Measurements from ENCODE around the gene HDHD3.

HDHD3 gene

GRCh38 chr9:113393281-113393680, 16.5 kb upstream of the HDHD3 start:
- DNase-seq (ENCODE audit: low read depth, low spot score): no peak
- no peak overlapping the region for H3K4me3 ChIP-seq (ENCODE audit: low read depth, low read length)
- CTCF ChIA-PET: interaction anchor here (0.6 to 4.3 kb wide), 4 partner anchors 8 to 88 kb away, joined by 3 to 28 read pairs (median 6); partner anchors contain the start of gene ALAD
- TF ChIP-seq CTCF (IDR thresholded peaks at IDR 0.05; ENCODE audit: insufficient read depth, low read length, missing control alignments): no peak
- POLR2A ChIA-PET: no interaction called here

GRCh38 chr9:113391917-113392316, 15.1 kb upstream of the HDHD3 start:
- no peak overlapping the region for H3K4me3 ChIP-seq (ENCODE audit: low read depth, low read length)
- TF ChIP-seq CTCF (IDR thresholded peaks at IDR 0.05; ENCODE audit: insufficient read depth, low read length, missing control alignments): no peak
- CTCF ChIA-PET: interaction anchor here (4.3 kb wide), 1 partner anchor 9 kb away, joined by 28 read pairs; the partner anchor contains the start of gene ALAD
- no peak for DNase-seq (ENCODE audit: low read depth, low spot score)
- POLR2A ChIA-PET: interaction anchor here (0.5 to 0.6 kb wide), 2 partner anchors 18 to 52 kb away, joined by 3 to 5 read pairs; partner anchors contain the start of genes C9orf43, POLE3 and WDR31

GRCh38 chr9:113390192-113390960, 13.6 kb upstream of the HDHD3 start:
- ChIA-PET CTCF (interaction anchor here (0.6 to 4.3 kb wide), 3 partner anchors 11 to 77 kb away, joined by 3 to 28 read pairs (median 4); partner anchors contain the start of gene ALAD), POLR2A (no interaction called here)
- H3K4me3 ChIP-seq (ENCODE audit: low read depth, low read length): no peak overlapping the region
- no peak for TF ChIP-seq CTCF (IDR thresholded peaks at IDR 0.05; ENCODE audit: insufficient read depth, low read length, missing control alignments)
- no peak for DNase-seq (ENCODE audit: low read depth, low spot score)

GRCh38 chr9:113389451-113389850, 12.7 kb upstream of the HDHD3 start:
- no peak for TF ChIP-seq CTCF (IDR thresholded peaks at IDR 0.05; ENCODE audit: insufficient read depth, low read length, missing control alignments)
- POLR2A ChIA-PET: no interaction called here
- no peak overlapping the region for H3K4me3 ChIP-seq (ENCODE audit: low read depth, low read length)
- CTCF ChIA-PET: interaction anchor here (1.0 kb wide), 1 partner anchor 13 kb away, joined by 4 read pairs; no protein-coding TSS in a partner anchor
- DNase-seq (ENCODE audit: low read depth, low spot score): no peak

GRCh38 chr9:113388833-113389232, 12.0 kb upstream of the HDHD3 start:
- TF ChIP-seq CTCF (IDR thresholded peaks at IDR 0.05; ENCODE audit: insufficient read depth, low read length, missing control alignments): no peak
- DNase-seq (ENCODE audit: low read depth, low spot score): no peak
- no peak overlapping the region for H3K4me3 ChIP-seq (ENCODE audit: low read depth, low read length)
- POLR2A ChIA-PET: no interaction called here
- CTCF ChIA-PET: interaction anchor here (0.6 kb wide), 1 partner anchor 10 kb away, joined by 3 read pairs; no protein-coding TSS in a partner anchor

- TF ChIP-seq CTCF (IDR thresholded peaks at IDR 0.05; ENCODE audit: insufficient read depth, low read length, missing control alignments): no peak
- no peak overlapping the region for H3K4me3 ChIP-seq (ENCODE audit: low read depth, low read length)
- POLR2A ChIA-PET: no interaction called here
- CTCF ChIA-PET: interaction anchor here (0.7 kb wide), 1 partner anchor 15 kb away, joined by 3 read pairs; no protein-coding TSS in a partner anchor
- DNase-seq (ENCODE audit: low read depth, low spot score): no peak
Observed at GRCh38 chr9:113387560-113388230, 10.9 kb upstream of the HDHD3 start.

All from AG04449 (cell line).